Esophagus squamous epithelium (tissue), 5 donors: ENCODE measurements around the gene VASH1. TPM values are rescaled to one million over a fixed set of nuclear protein-coding genes. Genes with fewer than 3 reads are reported as not detected.

ENCODE experiments used
- DNase-seq: peaks from one replicate; lab custom pipeline; 2025; lab: John Stamatoyannopoulos, UW
- H3K27ac ChIP-seq, 4 donors: fragments of 200-600 bp; sonication (generic); one replicate each; pipeline ENCODE4 v1.5.1; 2016 to 2019; ENCODE audit warnings: mild to moderate bottlenecking in 1 of 4
- H3K27me3 ChIP-seq, 4 donors: fragments of 200-600 bp; sonication (generic); 1 replicate in 3 of 4; 2 replicates in 1 of 4; pipeline versions ENCODE4 v1.5.1 to v1.6.0; 2017 to 2021; ENCODE audit warnings: antibody characterized with exemption in 1 of 4
- H3K36me3 ChIP-seq, 3 donors: fragments of 200-600 bp; sonication (generic); one replicate each; pipeline ENCODE4 v1.5.1; 2016 to 2019
- H3K4me1 ChIP-seq, 3 donors: fragments of 200-600 bp; sonication (generic); one replicate each; pipeline ENCODE4 v1.5.1; 2017 to 2019
- H3K4me3 ChIP-seq, 4 donors: fragments of 200-600 bp; sonication (generic); 1 replicate in 3 of 4; 2 replicates in 1 of 4; pipeline ENCODE4 v1.5.1; 2016 to 2019; ENCODE audit warnings: mild to moderate bottlenecking in 2 of 4, moderate library complexity in 1 of 4
- H3K9me3 ChIP-seq, 3 donors: fragments of 200-600 bp; sonication (generic); one replicate each; pipeline ENCODE4 v1.5.1; 2016 to 2019
- POLR2A ChIP-seq, 4 donors: fragments of 450-650 bp; IDR thresholded peaks; one replicate each; pipeline ENCODE4 v1.6.1; 2017; ENCODE audit warnings: antibody characterized with exemption in 4 of 4, mild to moderate bottlenecking in 4 of 4, moderate library complexity in 3 of 4
- WGBS, 2 donors: methylation state at CpG; one replicate each; pipeline ENCODE4 v1.1.5; 2018; 5-methylcytosine and 5-hydroxymethylcytosine counted together
- intact Hi-C: fragments of 100-400 bp; cut with DNase I; formaldehyde crosslinking; loops from one replicate; pipeline ENCODE4 v1.15.0; 2022
- total RNA-seq, 4 donors: library from RNA; depleted of rRNA; stranded (reverse); fragments of >200 nt; gene quantifications; one replicate each; pipeline ENCODE4 v1.1.0, GENCODE V29; 2016
- TF ChIP-seq, protein P1 (sequence below), 6 experiments: fragments of 450-650 bp in 4 of 6; fragments of 200-600 bp in 2 of 6; sonication (generic) in 2 of 6; IDR thresholded peaks; one replicate each; pipeline ENCODE4 v1.5.1; 2016 to 2019; ENCODE audit warnings: antibody characterized with exemption in 6 of 6, mild to moderate bottlenecking in 4 of 6, moderate library complexity in 4 of 6
- donor health status: DM: yes; HTN: yes; CAD: no.

VASH1 gene
- total RNA-seq, 4 donors from 2014 or later: 1.3 to 5.7 (median 3.0) TPM

DNA sequence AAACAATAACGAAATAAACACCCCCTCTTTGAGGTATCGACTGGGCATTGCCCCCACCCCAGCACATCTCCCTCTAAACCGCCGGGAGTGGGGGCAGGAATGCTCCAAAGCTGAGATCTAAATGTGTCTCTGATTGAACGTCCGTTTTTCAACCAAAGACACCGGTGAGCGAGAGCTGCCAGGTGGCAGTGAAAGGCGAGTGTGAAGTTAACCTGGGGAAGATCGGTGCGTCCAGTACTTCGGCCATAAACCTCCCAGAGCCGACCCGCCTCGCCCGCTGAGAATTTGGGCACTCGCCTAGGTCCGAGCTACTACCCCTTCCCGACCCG lies 50.8 kb downstream of the VASH1 start:
- TF ChIP-seq POLR2A (IDR thresholded peaks at IDR 0.05): no peak
- TF ChIP-seq, protein P1, sequence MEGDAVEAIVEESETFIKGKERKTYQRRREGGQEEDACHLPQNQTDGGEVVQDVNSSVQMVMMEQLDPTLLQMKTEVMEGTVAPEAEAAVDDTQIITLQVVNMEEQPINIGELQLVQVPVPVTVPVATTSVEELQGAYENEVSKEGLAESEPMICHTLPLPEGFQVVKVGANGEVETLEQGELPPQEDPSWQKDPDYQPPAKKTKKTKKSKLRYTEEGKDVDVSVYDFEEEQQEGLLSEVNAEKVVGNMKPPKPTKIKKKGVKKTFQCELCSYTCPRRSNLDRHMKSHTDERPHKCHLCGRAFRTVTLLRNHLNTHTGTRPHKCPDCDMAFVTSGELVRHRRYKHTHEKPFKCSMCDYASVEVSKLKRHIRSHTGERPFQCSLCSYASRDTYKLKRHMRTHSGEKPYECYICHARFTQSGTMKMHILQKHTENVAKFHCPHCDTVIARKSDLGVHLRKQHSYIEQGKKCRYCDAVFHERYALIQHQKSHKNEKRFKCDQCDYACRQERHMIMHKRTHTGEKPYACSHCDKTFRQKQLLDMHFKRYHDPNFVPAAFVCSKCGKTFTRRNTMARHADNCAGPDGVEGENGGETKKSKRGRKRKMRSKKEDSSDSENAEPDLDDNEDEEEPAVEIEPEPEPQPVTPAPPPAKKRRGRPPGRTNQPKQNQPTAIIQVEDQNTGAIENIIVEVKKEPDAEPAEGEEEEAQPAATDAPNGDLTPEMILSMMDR (IDR thresholded peaks at IDR 0.05): no peak
- peak overlapping the region; percentile 66 to 82 (median 74) for H3K4me3 ChIP-seq
- intact Hi-C loops: no loop called here
- peaks cover 0 to under 1% (median 0%) of the 10 kb centered on the region in 4 donors for H3K27me3 ChIP-seq
- 0 to 2% methylated on average over 16 to 20 of the region's 20 CpGs for WGBS, 2 donors
- peaks cover 2 to 23% (median 5%) of the 10 kb centered on the region in 3 donors for H3K36me3 ChIP-seq
- no peak for DNase-seq
- H3K27ac ChIP-seq: peak overlapping the region; percentile 83 to 91 (median 86)
- H3K4me1 ChIP-seq: peaks cover 5 to 32% (median 16%) of the 10 kb centered on the region in 3 donors
- no peaks in the 10 kb centered on the region for H3K9me3 ChIP-seq

DNA sequence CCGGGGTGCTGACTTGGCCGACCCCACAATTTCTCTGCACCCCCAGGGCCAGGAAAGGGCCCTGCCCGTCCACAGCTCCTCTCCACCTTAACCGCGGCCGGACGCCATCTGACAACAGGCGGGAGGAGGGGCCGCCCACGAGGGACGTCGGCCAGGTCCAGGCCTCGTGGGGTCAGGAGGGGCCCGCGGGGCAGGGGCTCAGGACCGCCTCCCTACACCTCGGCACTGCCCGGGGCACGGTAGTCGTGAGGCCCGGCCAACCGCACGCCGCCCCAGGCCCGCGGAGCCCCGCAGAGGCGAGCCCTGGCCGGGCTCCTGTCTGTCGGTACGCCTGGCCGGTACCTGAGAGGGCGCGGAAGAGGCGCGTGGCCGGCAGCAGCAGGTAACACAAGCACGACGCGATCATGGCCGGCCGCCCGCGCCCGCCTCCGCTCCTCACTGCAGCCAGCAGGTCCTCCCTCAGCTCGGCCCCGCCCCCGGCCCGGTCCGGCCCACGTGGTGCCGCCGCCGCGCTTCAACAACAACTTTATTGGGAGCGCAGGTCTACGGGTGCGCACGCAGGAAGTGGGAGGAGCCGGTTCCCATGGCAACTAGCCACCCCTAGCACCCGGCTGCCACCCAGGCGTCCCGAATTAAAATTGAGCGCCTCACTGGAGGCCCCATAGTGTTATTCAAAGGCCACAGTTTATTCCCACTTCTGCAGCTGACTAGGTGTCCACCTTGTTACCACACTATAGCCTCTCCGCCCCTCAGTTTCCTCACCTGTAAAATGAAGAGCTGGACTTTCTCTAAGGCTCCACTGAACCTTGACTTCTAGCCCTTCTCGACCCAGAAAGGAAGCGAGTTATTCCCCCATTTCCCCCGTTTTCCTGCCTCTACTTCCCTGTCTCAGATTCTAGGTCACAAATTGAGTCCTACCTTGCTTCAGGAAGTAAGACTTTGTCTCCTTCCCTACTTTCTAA lies 51.4 kb downstream of the VASH1 start, which contains the start of gene ANGEL1:
Gene ANGEL1 (minus strand): TSS at position 461 of the 962 bp plus-strand sequence. CDS start 55 bp downstream, at position 406.
- Histone ChIP-seq H3K4me1 (peaks cover 5 to 32% (median 16%) of the 10 kb centered on the region in 3 donors), H3K4me3 (peak within 1 kb of the TSS; percentile 66 to 82 (median 74)), H3K36me3 (peaks cover 0 to 17% (median 0%) of the 10 kb centered on the region in 3 donors), H3K9me3 (no peaks in the 10 kb centered on the region), H3K27ac (peak within 1 kb of the TSS; percentile 83 to 91 (median 86)), H3K27me3 (peaks cover 0 to 6% (median 0%) of the 10 kb centered on the region in 4 donors)
- peak; percentile 90 for DNase-seq
- WGBS, 2 donors: 17 to 61% methylated on average over 4 to 15 of the region's 69 CpGs
- peak in 3 of 4 donors; percentile 42 to 92 (median 87) for TF ChIP-seq POLR2A (IDR thresholded peaks at IDR 0.05)
- TF ChIP-seq, protein P1 (IDR thresholded peaks at IDR 0.05): peak in 1 of 6 experiments; percentile 33
- intact Hi-C loops: no loop called here

DNA sequence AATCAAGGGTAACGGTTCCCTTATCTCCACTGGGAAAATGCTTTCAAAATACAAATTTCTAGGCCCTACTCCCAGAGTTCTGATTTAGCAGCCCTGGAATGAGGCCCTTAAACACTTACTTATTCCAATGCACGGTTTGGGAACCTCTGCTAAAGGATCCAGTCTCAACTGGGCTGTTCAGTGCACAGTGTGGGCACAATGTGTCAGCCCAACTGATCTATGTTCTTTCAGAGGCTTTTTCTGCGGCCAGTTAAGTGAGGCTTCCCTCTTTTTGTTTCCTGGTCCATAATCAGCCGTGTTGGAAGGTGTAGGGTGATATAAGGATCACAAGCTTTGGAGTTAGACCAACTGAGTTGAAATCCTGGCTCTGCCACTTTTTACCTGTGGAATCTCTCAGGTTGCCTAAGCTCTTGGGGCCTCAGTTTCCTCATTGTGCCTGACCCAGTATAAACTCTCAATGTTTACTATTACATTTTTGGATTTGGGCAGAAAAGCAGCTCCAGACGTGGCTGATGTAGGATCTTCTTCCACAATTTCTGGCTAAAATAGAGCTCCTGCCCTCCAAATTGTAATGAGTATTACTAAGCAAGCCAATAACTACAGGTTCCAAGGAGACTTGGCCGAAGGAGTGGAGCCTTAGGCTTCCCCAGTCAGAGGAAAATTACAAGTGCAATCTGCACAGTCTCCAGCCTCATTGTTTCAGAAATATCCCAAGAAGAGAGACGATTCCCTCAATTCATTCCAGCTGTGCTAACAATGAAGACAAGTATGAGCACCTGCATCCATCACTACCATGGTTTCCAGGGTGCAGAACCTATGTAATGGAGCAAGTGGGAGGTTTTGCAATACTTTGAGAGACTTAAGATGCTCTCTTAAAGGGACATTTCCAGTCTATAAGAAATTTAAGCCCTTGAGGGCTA lies 53.7 kb downstream of the VASH1 start:
- Histone ChIP-seq H3K36me3 (no peaks in the 10 kb centered on the region), H3K4me3 (no peak overlapping the region), H3K27ac (no peak overlapping the region), H3K4me1 (peaks cover 5 to 30% (median 16%) of the 10 kb centered on the region in 3 donors), H3K9me3 (no peaks in the 10 kb centered on the region), H3K27me3 (peaks cover 0 to 9% (median 0%) of the 10 kb centered on the region in 4 donors)
- DNase-seq: no peak
- 48 to 58% methylated on average over 7 of the region's 7 CpGs for WGBS, 2 donors
- intact Hi-C loops: no loop called here
- TF ChIP-seq, protein P1 (IDR thresholded peaks at IDR 0.05): no peak
- TF ChIP-seq POLR2A (IDR thresholded peaks at IDR 0.05): no peak

DNA sequence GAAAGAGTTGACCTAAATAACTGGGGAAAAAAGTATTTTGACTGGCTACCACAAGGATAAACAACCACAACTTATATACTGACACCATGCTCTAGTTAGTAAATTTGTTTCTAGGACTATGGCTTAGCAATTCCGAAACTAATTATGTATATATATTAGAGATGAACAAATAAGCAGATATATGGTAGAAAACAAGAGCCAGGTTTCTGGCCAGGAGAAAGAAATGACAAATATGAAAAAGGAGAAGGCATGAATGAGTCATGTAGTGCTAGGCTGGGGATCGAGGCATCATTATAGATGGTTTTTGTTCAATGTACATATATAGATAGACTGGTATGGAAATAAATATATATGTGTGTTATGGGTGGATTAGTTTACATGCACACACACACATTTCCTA lies 59.4 kb downstream of the VASH1 start:
- WGBS, 2 donors: 69 to 83% methylated on average over 2 of the region's 2 CpGs

More for the DNA sequence above, 59.4 kb downstream of the VASH1 start:
- H3K9me3 ChIP-seq: no peaks in the 10 kb centered on the region
- TF ChIP-seq POLR2A (IDR thresholded peaks at IDR 0.05): no peak
- TF ChIP-seq, protein P1 (IDR thresholded peaks at IDR 0.05): no peak
- no peak overlapping the region for H3K27ac ChIP-seq
- peaks cover 0 to 9% (median 0%) of the 10 kb centered on the region in 4 donors for H3K27me3 ChIP-seq
- intact Hi-C loops: no loop called here
- H3K4me1 ChIP-seq: no peaks in the 10 kb centered on the region
- DNase-seq: no peak
- H3K36me3 ChIP-seq: no peaks in the 10 kb centered on the region
- H3K4me3 ChIP-seq: no peak overlapping the region
